Activated CD4-positive, alpha-beta T cell treated with anti-CD3 and anti-CD28 coated beads, Interleukin-2, amount 50 U/mL, for 16 hours (primary cell): Measurements from ENCODE around the gene SLC2A4RG.
A peak's percentile ranks its signal among the peaks of the same experiment; 100 is the strongest.
"Not testable (repeated sequence)": the region's sequence is repeated elsewhere in the genome, so short reads cannot be mapped to it uniquely, and the experiment has no call there.

Experiments used
- DNase-seq: peaks from one replicate; pipeline ENCODE4 v3.0.0-alpha.2; 2020

Gene SLC2A4RG

GRCh38 chr20:63722967-63723622, 16.5 kb upstream of the SLC2A4RG start:
- DNase-seq = not testable (repeated sequence)

GRCh38 chr20:63730189-63730733, 9.3 kb upstream of the SLC2A4RG start:
- DNase-seq = not testable (repeated sequence)

- DNase-seq = no peak
Measured at GRCh38 chr20:63731410-63731809, 8.2 kb upstream of the SLC2A4RG start.

- no peak for DNase-seq
Measured at GRCh38 chr20:63732118-63733095, 7.2 kb upstream of the SLC2A4RG start.

- DNase-seq = no peak
Measured at GRCh38 chr20:63733117-63733516, 6.5 kb upstream of the SLC2A4RG start.

- no peak for DNase-seq
Measured at GRCh38 chr20:63733579-63734081, 5.9 kb upstream of the SLC2A4RG start.

- DNase-seq = no peak
Measured at GRCh38 chr20:63734111-63734945, 5.2 kb upstream of the SLC2A4RG start.

- no peak for DNase-seq
Measured at GRCh38 chr20:63734946-63735858, 4.4 kb upstream of the SLC2A4RG start.

- DNase-seq = peak; percentile 54
Measured at GRCh38 chr20:63735859-63736718, 3.5 kb upstream of the SLC2A4RG start, which contains the start of gene LIME1. Gene LIME1, plus strand, starts transcription at chr20:63736664. Its CDS starts 886 bp downstream, at chr20:63737550.

- DNase-seq = peak; percentile 48
Measured at GRCh38 chr20:63736893-63737694, 2.5 kb upstream of the SLC2A4RG start.

- DNase-seq = no peak
Measured at GRCh38 chr20:63737695-63737944, 2.0 kb upstream of the SLC2A4RG start.

GRCh38 chr20:63737945-63738686, 1.5 kb upstream of the SLC2A4RG start:
- peak; percentile 32 for DNase-seq

- no peak for DNase-seq
Measured at GRCh38 chr20:63738687-63739129, 868 bp upstream of the SLC2A4RG start.

GRCh38 chr20:63740070-63740626, 572 bp downstream of the SLC2A4RG start:
- peak; percentile 33 for DNase-seq

GRCh38 chr20:63740627-63741353, 1.2 kb downstream of the SLC2A4RG start:
- DNase-seq = peak; percentile 33

GRCh38 chr20:63741354-63741675, 1.7 kb downstream of the SLC2A4RG start:
- no peak for DNase-seq

- no peak for DNase-seq
Measured at GRCh38 chr20:63741676-63742380, 2.3 kb downstream of the SLC2A4RG start.
